HepG2 (cell line): ENCODE results near the gene C12orf60. TPM values are rescaled to one million over a fixed set of nuclear protein-coding genes. Genes with fewer than 3 reads are reported as not detected.

ENCODE experiments used
- ARNT2 ChIP-seq: sonication (generic); formaldehyde crosslinking; IDR thresholded peaks from 2 replicates; pipeline ENCODE4 v1.8.0; 2022; ENCODE audit warnings: mild to moderate bottlenecking, low read depth, missing genetic modification reagents, moderate library complexity
- CREM ChIP-seq, 2 experiments: sonication (generic) in 1 of 2; formaldehyde crosslinking in 1 of 2; IDR thresholded peaks; 2 replicates each; pipeline versions ENCODE4 v1.4.0 to v1.6.1; 2016 to 2020; ENCODE audit warnings: antibody characterized with exemption in 1 of 2, mild to moderate bottlenecking in 1 of 2, missing genetic modification reagents in 1 of 2
- HES4 ChIP-seq: sonication (generic); formaldehyde crosslinking; IDR thresholded peaks from 2 replicates; pipeline ENCODE4 v1.9.0; 2021; ENCODE audit warnings: mild to moderate bottlenecking, missing genetic modification reagents, borderline replicate concordance
- MAX ChIP-seq: IDR thresholded peaks from 2 replicates; pipeline ENCODE4 v1.6.1; 2012; ENCODE audit warnings: inconsistent platforms
- NFRKB ChIP-seq: fragments of 450-650 bp; IDR thresholded peaks from 2 replicates; pipeline ENCODE4 v1.6.1; 2017
- PAF1 ChIP-seq: IDR thresholded peaks from 2 replicates; pipeline ENCODE4 v1.6.1; 2016; ENCODE audit warnings: missing genetic modification reagents, missing compliant biosample characterization
- RAD51 ChIP-seq: fragments of 450-650 bp; IDR thresholded peaks from 2 replicates; pipeline ENCODE4 v1.6.1; 2016; ENCODE audit warnings: borderline replicate concordance
- RORA ChIP-seq: sonication (generic); formaldehyde crosslinking; IDR thresholded peaks from 2 replicates; pipeline ENCODE4 v1.5.0; 2020; ENCODE audit warnings: mild to moderate bottlenecking, missing genetic modification reagents, moderate library complexity
- SOX6 ChIP-seq, 2 experiments: fragments of 450-650 bp in 1 of 2; sonication (generic) in 1 of 2; formaldehyde crosslinking in 1 of 2; IDR thresholded peaks; 2 replicates each; pipeline versions ENCODE4 v1.4.0 to v1.6.1; 2017 to 2020; ENCODE audit warnings: antibody characterized with exemption in 1 of 2, mild to moderate bottlenecking in 1 of 2, missing genetic modification reagents in 1 of 2
- SRSF4 ChIP-seq: fragments of 200-400 bp; formaldehyde crosslinking; IDR thresholded peaks from one replicate; pipeline ENCODE4 v1.6.1; 2018; ENCODE audit warnings: mild to moderate bottlenecking, low read depth, low read length, moderate library complexity; ENCODE audit not compliant: poor library complexity, severe bottlenecking
- ZBTB14 ChIP-seq: sonication (generic); formaldehyde crosslinking; IDR thresholded peaks from 2 replicates; pipeline ENCODE4 v1.4.0; 2020; ENCODE audit warnings: missing genetic modification reagents
- ZEB1 ChIP-seq: IDR thresholded peaks from 2 replicates; pipeline ENCODE4 v1.6.1; 2012; ENCODE audit warnings: mild to moderate bottlenecking, low read depth, inconsistent platforms; ENCODE audit not compliant: insufficient replicate concordance
- ZFX ChIP-seq: sonication (generic); formaldehyde crosslinking; IDR thresholded peaks from 2 replicates; pipeline ENCODE4 v1.4.0; 2020; ENCODE audit warnings: mild to moderate bottlenecking, low read depth, missing genetic modification reagents, moderate library complexity
- ZNF282 ChIP-seq: fragments of 450-650 bp; IDR thresholded peaks from 2 replicates; pipeline ENCODE4 v1.6.1; 2018; ENCODE audit not compliant: partially characterized antibody
- ZNF530 ChIP-seq: sonication (generic); formaldehyde crosslinking; IDR thresholded peaks from 2 replicates; pipeline ENCODE4 v1.5.0; 2020; ENCODE audit warnings: low read depth, mild to moderate bottlenecking, missing genetic modification reagents
- ZNF562 ChIP-seq: sonication (generic); formaldehyde crosslinking; IDR thresholded peaks from 2 replicates; pipeline ENCODE4 v1.8.0; 2022; ENCODE audit warnings: missing genetic modification reagents, borderline replicate concordance
- ZNF589 ChIP-seq: sonication (generic); formaldehyde crosslinking; conservative IDR thresholded peaks from 2 replicates; pipeline ENCODE4 v1.8.0; 2022; ENCODE audit warnings: mild to moderate bottlenecking, moderate library complexity, missing genetic modification reagents
- polyA plus RNA-seq, 8 experiments: library from polyadenylated mRNA; depleted of rRNA in 3 of 8; stranded (reverse) in 7 of 8; unstranded in 1 of 8; fragments of >200 nt; fragmentation: Illumina TruSeq in 4 of 8; extraction: Trizol in 4 of 8; gene quantifications; 2 replicates each; pipeline versions ENCODE4 v1.2.1 to v1.2.3, GENCODE V29; 2011 to 2016; ENCODE audit warnings: low read depth in 4 of 8, missing spikeins in 1 of 8, mixed read lengths in 1 of 8; ENCODE audit not compliant: insufficient read depth in 1 of 8
- total RNA-seq, 5 experiments: library from RNA; depleted of rRNA; stranded (reverse); fragments of >200 nt; fragmentation: Illumina TruSeq; extraction: Trizol; gene quantifications; 2 replicates each; pipeline ENCODE4 v1.2.3, GENCODE V29; 2016; ENCODE audit warnings: low read depth in 1 of 5
- TF ChIP-seq, protein P1 (sequence below): sonication (generic); formaldehyde crosslinking; IDR thresholded peaks from 2 replicates; pipeline ENCODE4 v1.5.0; 2020; ENCODE audit warnings: mild to moderate bottlenecking, missing genetic modification reagents, moderate library complexity
- TF ChIP-seq, protein P2 (sequence below): sonication (generic); formaldehyde crosslinking; IDR thresholded peaks from 2 replicates; pipeline ENCODE4 v1.5.0; 2020; ENCODE audit warnings: mild to moderate bottlenecking, missing genetic modification reagents
- TF ChIP-seq, protein P3 (sequence below): sonication (generic); formaldehyde crosslinking; IDR thresholded peaks from 2 replicates; pipeline ENCODE4 v1.5.1; 2020; ENCODE audit warnings: mild to moderate bottlenecking, missing genetic modification reagents

C12orf60 gene
- total and polyA plus RNA-seq, 2 of the 13 experiments (the other 11 are each of a cell fraction or from before 2014, with no cell fraction given): 0.55 to 1.4 TPM

GRCh38 chr12:14803011-14803829 is at the start of gene C12orf60, which contains the start of gene WBP11 (continued):
- TF ChIP-seq, protein P1, sequence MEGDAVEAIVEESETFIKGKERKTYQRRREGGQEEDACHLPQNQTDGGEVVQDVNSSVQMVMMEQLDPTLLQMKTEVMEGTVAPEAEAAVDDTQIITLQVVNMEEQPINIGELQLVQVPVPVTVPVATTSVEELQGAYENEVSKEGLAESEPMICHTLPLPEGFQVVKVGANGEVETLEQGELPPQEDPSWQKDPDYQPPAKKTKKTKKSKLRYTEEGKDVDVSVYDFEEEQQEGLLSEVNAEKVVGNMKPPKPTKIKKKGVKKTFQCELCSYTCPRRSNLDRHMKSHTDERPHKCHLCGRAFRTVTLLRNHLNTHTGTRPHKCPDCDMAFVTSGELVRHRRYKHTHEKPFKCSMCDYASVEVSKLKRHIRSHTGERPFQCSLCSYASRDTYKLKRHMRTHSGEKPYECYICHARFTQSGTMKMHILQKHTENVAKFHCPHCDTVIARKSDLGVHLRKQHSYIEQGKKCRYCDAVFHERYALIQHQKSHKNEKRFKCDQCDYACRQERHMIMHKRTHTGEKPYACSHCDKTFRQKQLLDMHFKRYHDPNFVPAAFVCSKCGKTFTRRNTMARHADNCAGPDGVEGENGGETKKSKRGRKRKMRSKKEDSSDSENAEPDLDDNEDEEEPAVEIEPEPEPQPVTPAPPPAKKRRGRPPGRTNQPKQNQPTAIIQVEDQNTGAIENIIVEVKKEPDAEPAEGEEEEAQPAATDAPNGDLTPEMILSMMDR (CRISPR knock-in tag): peak; percentile 5; the same call in 1 of the 2 replicates
- TF ChIP-seq ZNF530: no peak
- TF ChIP-seq, protein P2, sequence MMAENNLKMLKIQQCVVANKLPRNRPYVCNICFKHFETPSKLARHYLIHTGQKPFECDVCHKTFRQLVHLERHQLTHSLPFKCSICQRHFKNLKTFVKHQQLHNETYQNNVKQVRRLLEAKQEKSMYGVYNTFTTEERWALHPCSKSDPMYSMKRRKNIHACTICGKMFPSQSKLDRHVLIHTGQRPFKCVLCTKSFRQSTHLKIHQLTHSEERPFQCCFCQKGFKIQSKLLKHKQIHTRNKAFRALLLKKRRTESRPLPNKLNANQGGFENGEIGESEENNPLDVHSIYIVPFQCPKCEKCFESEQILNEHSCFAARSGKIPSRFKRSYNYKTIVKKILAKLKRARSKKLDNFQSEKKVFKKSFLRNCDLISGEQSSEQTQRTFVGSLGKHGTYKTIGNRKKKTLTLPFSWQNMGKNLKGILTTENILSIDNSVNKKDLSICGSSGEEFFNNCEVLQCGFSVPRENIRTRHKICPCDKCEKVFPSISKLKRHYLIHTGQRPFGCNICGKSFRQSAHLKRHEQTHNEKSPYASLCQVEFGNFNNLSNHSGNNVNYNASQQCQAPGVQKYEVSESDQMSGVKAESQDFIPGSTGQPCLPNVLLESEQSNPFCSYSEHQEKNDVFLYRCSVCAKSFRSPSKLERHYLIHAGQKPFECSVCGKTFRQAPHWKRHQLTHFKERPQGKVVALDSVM (CRISPR knock-in tag): no peak
- peak; percentile 23; the same call in 1 of the 2 replicates for TF ChIP-seq HES4
- no peak for TF ChIP-seq SRSF4
- TF ChIP-seq RAD51: no peak
- TF ChIP-seq ZNF589 (CRISPR knock-in tag): no peak; the same call in 1 of the 2 replicates
- TF ChIP-seq RORA (CRISPR knock-in tag): no peak
- TF ChIP-seq, protein P3, sequence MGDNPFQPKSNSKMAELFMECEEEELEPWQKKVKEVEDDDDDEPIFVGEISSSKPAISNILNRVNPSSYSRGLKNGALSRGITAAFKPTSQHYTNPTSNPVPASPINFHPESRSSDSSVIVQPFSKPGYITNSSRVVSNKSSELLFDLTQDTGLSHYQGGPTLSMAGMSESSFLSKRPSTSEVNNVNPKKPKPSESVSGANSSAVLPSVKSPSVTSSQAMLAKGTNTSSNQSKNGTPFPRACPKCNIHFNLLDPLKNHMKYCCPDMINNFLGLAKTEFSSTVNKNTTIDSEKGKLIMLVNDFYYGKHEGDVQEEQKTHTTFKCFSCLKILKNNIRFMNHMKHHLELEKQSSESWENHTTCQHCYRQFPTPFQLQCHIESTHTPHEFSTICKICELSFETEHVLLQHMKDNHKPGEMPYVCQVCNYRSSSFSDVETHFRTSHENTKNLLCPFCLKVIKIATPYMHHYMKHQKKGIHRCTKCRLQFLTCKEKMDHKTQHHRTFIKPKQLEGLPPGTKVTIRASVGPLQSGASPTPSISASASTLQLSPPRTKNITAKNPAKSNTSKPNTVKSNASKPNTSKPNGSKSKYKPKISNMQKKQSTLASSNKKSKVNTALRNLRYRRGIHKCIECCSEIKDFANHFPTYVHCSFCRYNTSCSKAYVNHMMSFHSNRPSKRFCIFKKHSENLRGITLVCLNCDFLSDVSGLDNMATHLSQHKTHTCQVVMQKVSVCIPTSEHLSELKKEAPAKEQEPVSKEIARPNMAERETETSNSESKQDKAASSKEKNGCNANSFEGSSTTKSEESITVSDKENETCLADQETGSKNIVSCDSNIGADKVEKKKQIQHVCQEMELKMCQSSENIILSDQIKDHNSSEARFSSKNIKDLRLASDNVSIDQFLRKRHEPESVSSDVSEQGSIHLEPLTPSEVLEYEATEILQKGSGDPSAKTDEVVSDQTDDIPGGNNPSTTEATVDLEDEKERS (CRISPR knock-in tag): no peak
- TF ChIP-seq ZFX (CRISPR knock-in tag): peak; percentile 70
- no peak for TF ChIP-seq ZNF282
- TF ChIP-seq CREM (IDR thresholded peaks at IDR 0.05): peak; percentile 95
- TF ChIP-seq CREM (CRISPR knock-in tag; IDR thresholded peaks at IDR 0.05): peak; percentile 14; the same call in 1 of the 2 replicates
- no peak for TF ChIP-seq ZBTB14 (CRISPR knock-in tag)
- TF ChIP-seq MAX: no peak
- TF ChIP-seq ZEB1: peak; percentile 8
- TF ChIP-seq ZNF562: no peak
- TF ChIP-seq SOX6 (IDR thresholded peaks at IDR 0.05): no peak
- peak; percentile 38; the same call in 1 of the 2 replicates for TF ChIP-seq SOX6 (CRISPR knock-in tag; IDR thresholded peaks at IDR 0.05)
- no peak for TF ChIP-seq PAF1 (CRISPR knock-in tag)
- TF ChIP-seq NFRKB: 0 out of 2 replicates have a peak, but pooled peaks have one; percentile 56
- TF ChIP-seq ARNT2 (CRISPR knock-in tag): no peak
